ENCODE results near the gene CDK16.

The CDK16 gene

DNA sequence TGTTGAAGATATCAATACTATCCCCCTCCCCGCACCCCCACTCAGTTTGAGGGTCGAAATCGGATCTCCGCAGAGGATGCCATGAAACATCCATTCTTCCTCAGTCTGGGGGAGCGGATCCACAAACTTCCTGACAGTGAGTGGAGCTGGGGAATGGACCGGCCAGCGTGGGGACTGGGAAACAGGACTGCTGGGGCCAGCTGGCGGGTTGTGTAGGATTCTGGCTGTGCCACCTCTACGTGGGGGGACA lies 8.8 kb downstream of the CDK16 start:
- no peak overlapping the region for H3K23ac ChIP-seq (ENCODE audit: low read length)
- H3K4me3 ChIP-seq (ENCODE audit: low read depth, low read length), result no peak overlapping the region
- no peak overlapping the region for H3K4me2 ChIP-seq (ENCODE audit: low read length)
- no peak overlapping the region for H2BK5ac ChIP-seq (ENCODE audit: low read depth, low read length, poor library complexity)
- no peak overlapping the region for H2AFZ ChIP-seq (ENCODE audit: insufficient read depth, low read length, poor library complexity)
- no peak overlapping the region for H3K27ac ChIP-seq (ENCODE audit: low read depth, low read length)
- WGBS (ENCODE audit: extremely low coverage, insufficient coverage, insufficient read length), result no CpG with 5 or more reads among the region's 9 CpGs
- no peak overlapping the region for H4K12ac ChIP-seq (ENCODE audit: low read depth, low read length)
- H4K91ac ChIP-seq (ENCODE audit: low read depth, low read length), result no peak overlapping the region
- no peaks in the 10 kb centered on the region for H3K9me3 ChIP-seq (ENCODE audit: insufficient read depth, low read depth, low read length)
- DNase-seq, result no peak
- H2BK120ac ChIP-seq (ENCODE audit: insufficient read depth, low read length, poor library complexity), result no peak overlapping the region
- no peak overlapping the region for H4K8ac ChIP-seq (ENCODE audit: low read depth, low read length)
- no peaks in the 10 kb centered on the region for H3K27me3 ChIP-seq (ENCODE audit: insufficient read depth, low read length)
- no peaks in the 10 kb centered on the region for H3K79me1 ChIP-seq (ENCODE audit: low read length)
- no peak overlapping the region for H3K18ac ChIP-seq (ENCODE audit: low read length)
- no peak overlapping the region for H3K4ac ChIP-seq (ENCODE audit: low read depth, low read length)
- H3K4me1 ChIP-seq (ENCODE audit: control insufficient read depth in 1 of 2, insufficient read depth in 2 of 2, low read length in 2 of 2), result peaks cover 0 to under 1% of the 10 kb centered on the region in 2 experiments
- H2AK5ac ChIP-seq (ENCODE audit: low read length), result no peak overlapping the region
- no peak overlapping the region for H3K14ac ChIP-seq (ENCODE audit: low read length)
- no peak overlapping the region for H3K9ac ChIP-seq (ENCODE audit: low read length)
- no peak overlapping the region for H2BK12ac ChIP-seq (ENCODE audit: low read length)
- no peaks in the 10 kb centered on the region for H3K79me2 ChIP-seq (ENCODE audit: control insufficient read depth, insufficient read depth, low read length, poor library complexity)
- H3K36me3 ChIP-seq (ENCODE audit: control insufficient read depth in 1 of 2, insufficient read depth in 2 of 2, low read length in 2 of 2), result peaks cover 55 to 56% of the 10 kb centered on the region in 2 experiments

- H3K9ac ChIP-seq (ENCODE audit: low read length), result no peak overlapping the region
- H3K14ac ChIP-seq (ENCODE audit: low read length), result no peak overlapping the region
- H3K27ac ChIP-seq (ENCODE audit: low read depth, low read length), result no peak overlapping the region
- H2AK5ac ChIP-seq (ENCODE audit: low read length), result no peak overlapping the region
- H3K18ac ChIP-seq (ENCODE audit: low read length), result no peak overlapping the region
- H3K4me2 ChIP-seq (ENCODE audit: low read length), result no peak overlapping the region
- H3K4me1 ChIP-seq (ENCODE audit: control insufficient read depth in 1 of 2, insufficient read depth in 2 of 2, low read length in 2 of 2), result peaks cover 0 to 5% of the 10 kb centered on the region in 2 experiments
- no peak overlapping the region for H3K4me3 ChIP-seq (ENCODE audit: low read depth, low read length)
- no CpG with 5 or more reads among the region's 12 CpGs for WGBS (ENCODE audit: extremely low coverage, insufficient coverage, insufficient read length)
- peaks cover 46% of the 10 kb centered on the region in 2 experiments for H3K36me3 ChIP-seq (ENCODE audit: control insufficient read depth in 1 of 2, insufficient read depth in 2 of 2, low read length in 2 of 2)
- no peak for DNase-seq
- no peaks in the 10 kb centered on the region for H3K9me3 ChIP-seq (ENCODE audit: insufficient read depth, low read depth, low read length)
- no peaks in the 10 kb centered on the region for H3K27me3 ChIP-seq (ENCODE audit: insufficient read depth, low read length)
- H2BK120ac ChIP-seq (ENCODE audit: insufficient read depth, low read length, poor library complexity), result no peak overlapping the region
- no peak overlapping the region for H4K12ac ChIP-seq (ENCODE audit: low read depth, low read length)
- no peak overlapping the region for H3K4ac ChIP-seq (ENCODE audit: low read depth, low read length)
- H2AFZ ChIP-seq (ENCODE audit: insufficient read depth, low read length, poor library complexity), result no peak overlapping the region
- no peak overlapping the region for H4K8ac ChIP-seq (ENCODE audit: low read depth, low read length)
- H4K91ac ChIP-seq (ENCODE audit: low read depth, low read length), result no peak overlapping the region
- H3K79me2 ChIP-seq (ENCODE audit: control insufficient read depth, insufficient read depth, low read length, poor library complexity), result peaks cover 5% of the 10 kb centered on the region
- H3K23ac ChIP-seq (ENCODE audit: low read length), result no peak overlapping the region
- H3K79me1 ChIP-seq (ENCODE audit: low read length), result peaks cover 8% of the 10 kb centered on the region
- no peak overlapping the region for H2BK12ac ChIP-seq (ENCODE audit: low read length)
- no peak overlapping the region for H2BK5ac ChIP-seq (ENCODE audit: low read depth, low read length, poor library complexity)
Measured at GRCh38 chrX:47228550-47229270, 10.2 kb downstream of the CDK16 start.

GRCh38 chrX:47229427-47229826 lies 10.9 kb downstream of the CDK16 start:
- H3K4me2 ChIP-seq (ENCODE audit: low read length), result no peak overlapping the region
- no peak overlapping the region for H3K14ac ChIP-seq (ENCODE audit: low read length)
- no peaks in the 10 kb centered on the region for H3K9me3 ChIP-seq (ENCODE audit: insufficient read depth, low read depth, low read length)
- H3K79me2 ChIP-seq (ENCODE audit: control insufficient read depth, insufficient read depth, low read length, poor library complexity), result peaks cover 5% of the 10 kb centered on the region
- H3K9ac ChIP-seq (ENCODE audit: low read length), result no peak overlapping the region
- DNase-seq, result no peak
- no peak overlapping the region for H3K18ac ChIP-seq (ENCODE audit: low read length)
- no peak overlapping the region for H3K4ac ChIP-seq (ENCODE audit: low read depth, low read length)
- H4K91ac ChIP-seq (ENCODE audit: low read depth, low read length), result no peak overlapping the region
- H3K4me1 ChIP-seq (ENCODE audit: control insufficient read depth in 1 of 2, insufficient read depth in 2 of 2, low read length in 2 of 2), result peaks cover 0 to 5% of the 10 kb centered on the region in 2 experiments
- H3K36me3 ChIP-seq (ENCODE audit: control insufficient read depth in 1 of 2, insufficient read depth in 2 of 2, low read length in 2 of 2), result peaks cover 39% of the 10 kb centered on the region in 2 experiments
- no peak overlapping the region for H2AK5ac ChIP-seq (ENCODE audit: low read length)
- H3K79me1 ChIP-seq (ENCODE audit: low read length), result peaks cover 8% of the 10 kb centered on the region
- no CpG with 5 or more reads among the region's 6 CpGs for WGBS (ENCODE audit: extremely low coverage, insufficient coverage, insufficient read length)
- no peaks in the 10 kb centered on the region for H3K27me3 ChIP-seq (ENCODE audit: insufficient read depth, low read length)
- no peak overlapping the region for H2BK120ac ChIP-seq (ENCODE audit: insufficient read depth, low read length, poor library complexity)
- no peak overlapping the region for H3K4me3 ChIP-seq (ENCODE audit: low read depth, low read length)
- H4K8ac ChIP-seq (ENCODE audit: low read depth, low read length), result no peak overlapping the region
- H2BK5ac ChIP-seq (ENCODE audit: low read depth, low read length, poor library complexity), result no peak overlapping the region
- H3K27ac ChIP-seq (ENCODE audit: low read depth, low read length), result no peak overlapping the region
- no peak overlapping the region for H2BK12ac ChIP-seq (ENCODE audit: low read length)
- H4K12ac ChIP-seq (ENCODE audit: low read depth, low read length), result no peak overlapping the region
- H2AFZ ChIP-seq (ENCODE audit: insufficient read depth, low read length, poor library complexity), result no peak overlapping the region
- no peak overlapping the region for H3K23ac ChIP-seq (ENCODE audit: low read length)

- no peak overlapping the region for H2BK5ac ChIP-seq (ENCODE audit: low read depth, low read length, poor library complexity)
- H4K91ac ChIP-seq (ENCODE audit: low read depth, low read length), result no peak overlapping the region
- peaks cover 8% of the 10 kb centered on the region for H3K79me1 ChIP-seq (ENCODE audit: low read length)
- peaks cover 0 to 5% of the 10 kb centered on the region in 2 experiments for H3K4me1 ChIP-seq (ENCODE audit: control insufficient read depth in 1 of 2, insufficient read depth in 2 of 2, low read length in 2 of 2)
- H3K4me3 ChIP-seq (ENCODE audit: low read depth, low read length), result no peak overlapping the region
- H3K18ac ChIP-seq (ENCODE audit: low read length), result no peak overlapping the region
- no peak for DNase-seq
- H3K4ac ChIP-seq (ENCODE audit: low read depth, low read length), result no peak overlapping the region
- no peak overlapping the region for H4K12ac ChIP-seq (ENCODE audit: low read depth, low read length)
- H3K79me2 ChIP-seq (ENCODE audit: control insufficient read depth, insufficient read depth, low read length, poor library complexity), result peaks cover 5% of the 10 kb centered on the region
- H2AFZ ChIP-seq (ENCODE audit: insufficient read depth, low read length, poor library complexity), result no peak overlapping the region
- no peaks in the 10 kb centered on the region for H3K27me3 ChIP-seq (ENCODE audit: insufficient read depth, low read length)
- H3K23ac ChIP-seq (ENCODE audit: low read length), result no peak overlapping the region
- H3K9ac ChIP-seq (ENCODE audit: low read length), result no peak overlapping the region
- no peak overlapping the region for H2BK12ac ChIP-seq (ENCODE audit: low read length)
- H3K4me2 ChIP-seq (ENCODE audit: low read length), result no peak overlapping the region
- H2BK120ac ChIP-seq (ENCODE audit: insufficient read depth, low read length, poor library complexity), result no peak overlapping the region
- H3K36me3 ChIP-seq (ENCODE audit: control insufficient read depth in 1 of 2, insufficient read depth in 2 of 2, low read length in 2 of 2), result peaks cover 30 to 31% of the 10 kb centered on the region in 2 experiments
- no peak overlapping the region for H3K27ac ChIP-seq (ENCODE audit: low read depth, low read length)
- WGBS (ENCODE audit: extremely low coverage, insufficient coverage, insufficient read length), result no CpG with 5 or more reads among the region's 5 CpGs
- no peak overlapping the region for H2AK5ac ChIP-seq (ENCODE audit: low read length)
- no peaks in the 10 kb centered on the region for H3K9me3 ChIP-seq (ENCODE audit: insufficient read depth, low read depth, low read length)
- no peak overlapping the region for H3K14ac ChIP-seq (ENCODE audit: low read length)
- no peak overlapping the region for H4K8ac ChIP-seq (ENCODE audit: low read depth, low read length)
Measured at GRCh38 chrX:47230136-47230868, 11.8 kb downstream of the CDK16 start.

All from trophoblast cell (in vitro differentiated cells and primary cell).